DMS79 treated with DMSO at 0.1 percent for 48 hours (cell line): ENCODE data around the gene FSIP1.
A peak's percentile ranks its signal among the peaks of the same experiment; 100 is the strongest.

ENCODE experiments used
- DNase-seq: peaks from one replicate; lab custom pipeline; 2025; lab: John Stamatoyannopoulos, UW

The FSIP1 gene

DNA sequence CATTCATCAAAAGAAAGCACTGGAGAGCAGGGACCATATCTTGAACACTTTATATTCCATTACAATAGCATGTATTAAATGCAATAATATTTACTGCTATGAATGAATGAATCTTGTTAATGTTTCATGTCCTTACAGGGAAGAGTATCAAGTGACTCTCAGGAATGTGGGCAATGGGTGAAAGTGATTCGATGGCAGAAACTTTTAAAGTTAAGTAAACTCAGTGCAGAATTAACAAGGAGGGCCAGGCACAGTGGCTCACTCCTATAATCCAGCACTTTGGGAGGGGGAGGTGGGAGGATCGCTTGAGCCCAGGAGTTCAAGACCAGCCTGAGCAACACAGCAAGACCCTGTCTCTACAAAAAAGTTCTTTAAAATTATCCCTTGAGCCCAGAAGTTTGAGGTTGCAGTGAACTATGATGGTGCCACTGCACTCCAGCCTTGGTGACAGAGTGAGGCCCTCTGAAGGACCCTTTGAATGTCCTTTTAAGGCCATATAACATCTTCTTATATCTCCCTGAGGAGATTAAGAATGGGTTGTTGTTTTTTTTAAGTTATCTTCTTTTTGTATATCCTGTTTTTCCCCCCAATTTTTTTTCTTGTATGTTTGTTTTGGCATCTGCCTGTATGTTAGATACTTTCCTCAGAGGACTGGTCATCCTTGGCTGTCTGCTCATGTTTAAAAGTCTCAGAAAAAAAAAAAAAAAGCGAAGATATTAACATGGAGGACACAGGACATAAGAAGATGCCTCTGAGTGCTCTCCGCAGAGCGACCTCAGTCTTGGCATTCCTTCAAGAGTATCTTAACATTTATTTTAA lies 9.6 kb upstream of the FSIP1 start:
- DNase-seq: no peak

DNA sequence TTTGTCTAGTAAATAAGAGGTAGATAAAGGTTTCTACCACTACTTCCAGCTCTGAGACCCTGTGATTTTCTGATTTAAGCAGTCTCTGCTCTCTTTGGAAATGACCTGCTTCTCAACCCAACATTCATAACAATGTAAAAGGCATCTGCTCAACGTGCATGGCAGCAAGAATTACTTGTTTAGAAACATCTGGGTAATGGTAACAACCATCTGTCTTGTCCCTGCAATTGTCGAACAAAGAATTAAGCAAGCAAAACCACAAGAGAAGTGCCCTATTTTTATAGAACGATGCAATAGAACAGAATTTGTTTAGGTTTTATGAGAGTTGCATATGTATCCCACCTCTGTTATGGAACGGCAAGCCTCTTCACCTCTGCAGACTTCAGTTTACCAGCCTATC lies 7.1 kb upstream of the FSIP1 start:
- no peak for DNase-seq

DNA sequence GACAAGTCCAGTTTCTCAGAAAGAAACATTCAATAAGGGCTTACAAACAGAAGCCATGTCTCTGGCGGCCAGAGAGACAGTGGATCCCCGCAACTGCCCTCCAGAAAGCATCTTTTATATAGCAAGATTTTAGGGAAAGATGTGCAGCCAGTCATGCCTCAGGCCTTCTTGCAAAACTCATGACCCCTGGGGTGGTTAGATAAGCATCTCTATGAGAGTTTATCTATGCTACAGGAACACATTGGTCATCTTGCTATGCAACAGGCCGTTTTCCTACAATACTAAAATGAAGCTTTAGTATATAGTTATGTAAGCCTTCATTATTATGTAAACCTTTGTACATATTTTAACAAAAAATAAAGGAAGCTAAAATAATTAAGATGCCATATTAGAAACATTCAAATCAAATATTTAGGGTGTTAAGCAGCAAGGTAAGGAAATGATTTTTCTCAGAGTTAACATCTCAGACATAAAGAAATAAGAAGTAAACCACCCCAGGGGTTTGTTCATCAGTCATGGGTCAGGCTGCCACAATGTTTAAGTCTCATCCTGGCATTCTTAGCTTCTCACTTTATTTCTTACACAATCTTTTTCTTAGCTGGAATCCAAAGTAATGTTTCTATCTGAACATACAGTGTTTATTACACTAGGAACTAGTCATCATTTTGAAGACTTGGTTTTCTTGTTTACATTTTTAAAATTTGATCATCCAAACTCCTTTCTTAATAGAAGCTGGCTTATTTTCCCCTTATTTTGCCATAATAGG lies 6.3 kb upstream of the FSIP1 start:
- DNase-seq: no peak

DNA sequence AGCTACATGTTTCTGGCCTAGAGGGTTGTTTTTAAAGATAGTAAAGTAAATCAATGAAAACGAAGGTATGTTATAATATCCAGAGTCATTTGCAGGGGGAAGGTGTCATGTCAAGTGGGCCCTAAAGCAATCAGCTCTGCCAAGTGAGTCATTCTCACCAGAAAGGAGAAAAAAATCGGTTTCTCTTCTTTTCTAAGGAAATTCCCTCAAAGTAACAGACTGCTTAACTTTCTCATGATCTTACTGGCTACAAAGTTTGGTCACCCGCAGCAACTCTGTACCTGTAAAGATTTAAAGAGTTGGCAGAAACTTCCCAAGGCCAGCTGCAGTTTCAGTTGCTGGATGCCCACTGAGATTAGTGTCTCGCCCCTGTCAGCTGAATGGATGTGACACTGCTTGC lies 5.5 kb upstream of the FSIP1 start:
- no peak for DNase-seq

DNA sequence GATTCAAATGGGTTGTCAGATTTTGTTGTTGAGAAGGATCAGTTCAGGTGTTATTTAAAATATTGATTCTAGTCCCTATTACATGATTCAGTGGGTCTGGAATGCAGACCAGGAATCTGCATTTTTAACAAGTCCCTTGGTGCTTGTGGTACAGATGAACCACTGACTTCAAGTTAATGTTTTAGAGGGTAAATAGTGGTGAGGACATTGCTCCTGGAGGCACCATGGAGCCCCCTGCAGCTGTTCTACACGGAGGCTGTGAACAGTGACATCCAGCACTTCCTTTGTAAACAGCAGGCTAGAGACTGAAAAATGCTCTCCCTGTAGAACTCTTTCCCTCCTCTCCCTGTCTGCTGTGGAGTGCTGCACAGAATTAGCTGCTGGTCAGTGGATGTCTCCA lies 4.8 kb upstream of the FSIP1 start:
- DNase-seq: no peak

DNA sequence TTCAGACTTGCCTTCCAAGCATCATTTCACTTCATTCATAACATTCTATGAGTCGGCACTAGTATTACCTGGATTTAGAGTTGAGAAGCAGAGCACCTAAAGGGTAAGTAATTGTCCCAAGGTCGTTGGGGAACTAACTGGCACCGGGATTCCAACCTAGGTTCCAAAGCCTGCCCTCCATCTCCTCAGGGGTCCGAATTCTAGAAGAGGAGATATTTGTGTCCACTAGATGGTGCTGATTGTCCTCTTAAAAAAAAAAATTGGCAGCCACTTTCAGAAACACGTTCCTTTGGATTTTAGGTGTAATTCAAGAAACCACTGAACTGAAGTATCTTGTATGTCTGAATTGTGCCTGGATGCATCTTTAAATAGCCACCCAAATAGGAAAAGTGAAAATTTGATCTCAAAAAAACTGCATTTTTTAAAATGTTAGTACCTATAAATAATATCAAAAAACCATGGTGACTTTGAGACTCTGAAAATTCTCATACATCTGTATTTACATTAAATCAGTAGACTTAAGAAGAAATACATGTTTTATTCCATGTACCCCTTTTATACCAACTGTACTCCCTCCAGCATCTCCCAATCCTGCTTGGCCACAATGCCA lies 3.9 kb upstream of the FSIP1 start:
- DNase-seq: peak; percentile 73

DNA sequence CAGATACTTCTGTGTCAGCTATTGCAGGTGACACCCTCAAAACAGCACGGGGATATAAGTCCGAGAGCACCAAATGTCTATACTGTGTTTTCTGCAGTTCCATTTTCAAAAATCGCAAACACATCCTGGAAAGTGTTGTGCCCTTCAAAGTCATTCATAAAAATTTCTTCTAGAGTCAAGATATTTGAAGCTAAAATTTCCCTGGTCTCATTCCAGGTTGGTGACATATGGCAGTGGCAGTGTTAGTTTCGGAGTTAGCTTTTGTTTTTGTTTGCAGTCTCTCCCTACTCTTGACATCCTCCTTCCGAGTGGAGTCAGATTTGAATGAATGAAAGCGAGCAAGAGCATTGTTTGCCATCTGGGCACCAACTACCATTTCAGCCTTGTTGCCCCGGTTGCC lies 3.2 kb upstream of the FSIP1 start:
- DNase-seq: peak; percentile 8

DNA sequence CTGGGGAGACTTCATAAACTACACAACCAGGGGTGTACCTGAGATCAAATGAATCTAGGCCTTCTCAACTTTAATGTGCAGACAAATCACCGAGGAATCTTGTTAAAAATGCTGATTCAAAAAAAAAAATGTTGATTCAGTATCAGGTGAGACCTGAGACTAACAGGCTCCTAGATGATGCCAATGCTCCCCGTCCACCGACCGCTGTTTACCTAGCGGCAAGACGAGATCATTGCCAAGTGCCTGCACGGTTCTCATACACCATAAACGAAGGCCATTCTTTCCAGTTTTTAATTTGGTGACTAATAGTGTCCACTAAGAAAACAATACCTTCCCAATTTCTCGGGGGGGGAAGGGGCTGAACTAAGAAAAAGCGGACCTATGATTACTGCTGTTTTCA lies 2.5 kb upstream of the FSIP1 start:
- peak; percentile 27 for DNase-seq

DNA sequence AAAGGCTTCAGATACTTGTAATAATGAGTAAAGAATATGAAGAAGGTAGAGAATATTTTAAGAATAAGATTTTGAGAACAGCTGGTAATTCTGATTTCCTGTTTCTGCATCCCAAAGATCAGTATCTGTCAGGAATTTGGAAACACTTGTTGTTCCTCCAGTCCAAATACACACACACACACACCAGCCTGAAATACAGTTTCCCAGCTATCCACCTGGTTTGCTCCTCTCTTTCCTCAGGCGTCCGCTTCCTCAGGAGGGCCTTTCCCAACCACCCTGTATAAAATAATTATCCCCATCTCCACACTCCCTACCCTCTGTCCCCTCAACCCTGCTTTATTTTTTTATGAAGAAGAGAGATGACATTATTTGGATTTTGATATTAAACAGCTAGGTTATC lies 2.0 kb upstream of the FSIP1 start:
- DNase-seq: no peak

DNA sequence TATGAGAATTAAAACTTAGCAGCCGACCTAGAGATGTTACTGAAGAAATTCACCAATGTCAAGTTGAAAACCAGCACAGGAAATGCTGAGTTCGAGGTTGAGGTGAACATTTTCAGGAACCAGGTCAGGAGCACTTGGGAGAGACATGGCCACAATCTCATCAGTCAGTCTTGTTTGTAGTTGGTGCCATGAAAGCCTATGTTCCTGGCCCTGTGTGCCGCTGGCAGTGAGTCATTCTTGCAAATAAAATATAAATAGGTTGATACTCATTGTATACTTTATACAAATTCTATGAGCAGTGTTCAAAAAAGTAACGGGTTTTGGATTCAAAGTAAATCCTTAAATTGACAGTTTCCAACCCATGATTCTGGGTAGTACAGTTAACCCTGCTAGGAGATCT lies 1.5 kb upstream of the FSIP1 start:
- DNase-seq: no peak

DNA sequence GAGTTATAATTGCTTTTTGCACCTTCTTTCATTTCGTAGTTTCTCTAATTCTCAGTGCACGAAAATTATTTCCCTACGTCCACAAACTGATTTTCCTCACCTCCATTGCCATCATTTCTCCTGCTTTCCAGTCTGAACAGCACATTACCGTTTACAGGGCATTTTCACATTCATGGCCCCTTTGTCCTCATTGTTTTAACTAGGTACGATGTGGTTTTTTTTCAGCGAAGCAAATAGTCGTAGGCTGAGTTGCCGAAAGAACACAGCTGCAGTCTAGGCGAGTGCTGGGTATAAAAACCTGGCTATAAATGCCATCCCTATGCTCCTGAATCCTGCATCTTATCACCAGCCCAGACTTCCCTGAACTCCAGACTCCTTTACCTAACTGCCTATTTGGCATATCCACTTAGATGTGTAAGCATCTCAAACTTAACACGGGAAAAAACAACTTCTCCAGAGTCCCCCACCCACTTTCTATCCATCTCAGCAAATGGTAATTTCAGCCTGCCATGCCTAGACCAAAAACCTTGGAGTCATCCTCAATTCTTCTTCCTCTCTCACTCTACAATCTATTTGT lies 691 bp upstream of the FSIP1 start:
- DNase-seq: no peak

DNA sequence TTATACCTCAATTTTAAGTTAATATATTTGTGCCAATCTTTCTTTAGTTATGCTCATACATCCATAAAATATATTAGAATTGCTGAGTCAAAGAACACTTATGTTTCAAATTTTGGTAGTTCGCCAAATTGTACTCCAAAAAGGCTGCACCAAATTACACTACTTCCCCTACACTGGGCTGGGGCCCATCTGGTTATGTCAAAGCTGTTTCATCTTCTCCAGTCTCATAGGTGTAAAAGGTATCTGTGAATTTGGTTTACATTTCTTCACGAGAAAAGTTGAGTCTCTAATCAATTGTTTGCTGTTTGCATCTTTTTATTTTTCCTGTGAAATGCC lies 706 bp downstream of the FSIP1 start:
- peak; percentile 26 for DNase-seq

DNA sequence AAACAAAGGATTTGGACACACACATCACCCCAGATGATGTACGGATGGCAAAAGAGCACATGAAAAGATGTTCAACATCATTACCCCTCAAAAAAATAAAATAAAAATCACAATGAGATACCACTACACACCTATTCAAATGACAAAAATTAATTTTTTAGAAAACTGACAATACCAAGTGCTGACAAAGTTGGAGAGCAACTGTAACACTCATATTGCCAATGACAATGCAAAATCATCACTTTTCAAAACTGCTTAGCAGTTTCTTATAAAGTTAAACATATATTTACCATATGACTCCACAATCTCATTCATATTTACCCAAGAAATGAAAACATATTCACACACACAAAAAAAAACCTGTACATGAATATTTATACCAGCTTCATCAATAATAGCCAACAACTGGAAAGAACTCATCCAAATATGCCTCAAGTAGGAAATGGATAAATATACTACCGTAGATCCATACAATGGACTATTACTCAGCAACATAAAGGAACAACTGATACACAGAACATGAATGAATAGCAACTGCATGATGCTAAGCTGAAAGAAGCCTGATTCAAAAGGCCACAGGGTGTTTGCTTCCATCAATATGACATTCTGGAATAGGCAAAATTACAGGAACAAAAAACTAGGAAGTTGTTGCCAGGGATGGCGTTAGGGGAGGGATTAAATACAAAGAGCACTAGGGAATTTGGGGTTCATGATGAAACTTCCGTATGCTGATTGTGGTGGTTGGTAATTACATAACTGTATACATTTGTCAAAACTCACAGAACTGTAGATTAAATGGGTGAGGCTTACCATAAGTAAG lies 1.3 kb downstream of the FSIP1 start:
- DNase-seq: peak; percentile 26

DNA sequence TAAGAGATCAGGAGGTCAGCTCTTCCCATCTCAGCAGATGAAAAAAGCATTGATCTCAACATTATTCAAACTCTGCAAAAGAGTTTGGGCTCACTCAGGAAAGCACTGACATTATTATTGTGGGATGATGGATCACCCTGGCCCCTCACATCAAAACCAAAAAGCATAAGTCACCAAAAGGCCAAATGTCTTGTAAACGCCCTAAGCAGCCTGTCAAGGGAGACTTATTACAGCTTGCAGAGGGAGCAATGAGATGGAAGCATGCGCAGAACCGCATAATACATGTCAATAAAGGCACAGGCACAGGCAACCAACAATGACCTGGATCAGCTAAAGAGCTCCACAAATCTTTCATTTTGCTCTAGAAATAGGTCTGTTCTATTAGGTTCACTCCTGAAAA lies 4.6 kb downstream of the FSIP1 start:
- DNase-seq: no peak

DNA sequence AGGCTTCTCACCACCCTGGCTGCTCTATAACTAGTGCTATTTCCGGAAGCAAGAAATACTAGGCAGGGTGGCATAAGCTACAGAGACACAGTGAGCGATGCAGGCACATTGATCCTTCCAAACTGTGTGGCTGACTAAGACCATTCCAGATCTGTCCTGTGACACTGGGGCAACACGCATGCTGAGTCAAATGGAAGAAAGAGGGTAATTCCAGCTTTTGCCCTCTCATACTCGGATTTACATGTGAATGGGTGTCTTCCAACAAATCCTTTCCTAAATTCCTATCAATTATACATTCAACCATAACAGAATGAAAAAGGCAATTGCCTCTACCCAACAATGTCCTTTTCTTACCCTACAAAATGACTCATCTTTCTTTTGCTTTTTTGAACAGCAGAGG lies 5.1 kb downstream of the FSIP1 start:
- DNase-seq: no peak

DNA sequence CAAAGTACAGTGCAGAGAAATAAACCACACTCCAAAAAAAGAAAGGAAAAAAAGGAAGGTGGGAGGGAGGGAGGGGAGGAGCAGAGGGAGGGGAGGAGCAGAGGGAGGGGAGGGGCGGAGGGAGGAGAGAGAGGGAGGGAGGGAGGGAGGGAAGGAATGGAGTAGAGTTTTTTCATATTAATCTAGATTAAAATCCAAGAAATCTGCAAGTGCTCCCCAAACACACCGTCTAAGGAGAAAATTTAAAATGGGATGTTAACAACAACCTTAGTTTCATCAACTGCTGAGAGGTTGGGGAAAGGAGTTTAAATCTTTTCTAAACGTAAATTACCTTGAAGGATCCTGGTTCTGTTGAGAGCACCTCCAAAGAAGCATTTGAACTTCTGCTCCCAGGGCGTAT lies 6.6 kb downstream of the FSIP1 start:
- DNase-seq: no peak

DNA sequence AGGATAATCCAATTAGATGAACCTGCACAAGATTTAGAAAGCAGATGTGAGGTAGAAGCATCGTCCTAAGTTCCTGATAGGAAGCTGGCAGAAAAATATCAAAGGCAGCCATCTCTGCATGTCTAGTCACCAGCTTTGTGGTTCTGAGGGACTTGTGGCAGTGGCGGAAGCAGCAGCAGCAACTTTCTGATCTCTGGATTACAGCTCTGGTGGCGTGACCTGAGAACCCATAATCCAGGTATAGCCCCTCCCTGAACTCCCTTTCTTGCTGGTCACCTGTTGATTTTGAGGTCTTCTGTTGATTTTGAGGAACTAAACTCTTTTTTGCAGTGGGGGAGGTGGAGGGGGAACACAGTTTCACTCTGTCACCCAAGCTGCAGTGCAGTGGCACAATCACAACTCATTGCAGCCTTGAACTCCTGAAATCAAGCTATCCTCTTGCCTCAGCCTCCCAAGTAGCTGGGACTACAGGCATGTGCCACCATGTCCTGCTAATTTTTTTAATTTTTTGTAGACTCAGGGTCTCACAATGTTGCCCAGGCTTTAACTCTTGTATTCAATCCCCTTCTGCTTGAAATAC lies 7.9 kb downstream of the FSIP1 start:
- DNase-seq: no peak

DNA sequence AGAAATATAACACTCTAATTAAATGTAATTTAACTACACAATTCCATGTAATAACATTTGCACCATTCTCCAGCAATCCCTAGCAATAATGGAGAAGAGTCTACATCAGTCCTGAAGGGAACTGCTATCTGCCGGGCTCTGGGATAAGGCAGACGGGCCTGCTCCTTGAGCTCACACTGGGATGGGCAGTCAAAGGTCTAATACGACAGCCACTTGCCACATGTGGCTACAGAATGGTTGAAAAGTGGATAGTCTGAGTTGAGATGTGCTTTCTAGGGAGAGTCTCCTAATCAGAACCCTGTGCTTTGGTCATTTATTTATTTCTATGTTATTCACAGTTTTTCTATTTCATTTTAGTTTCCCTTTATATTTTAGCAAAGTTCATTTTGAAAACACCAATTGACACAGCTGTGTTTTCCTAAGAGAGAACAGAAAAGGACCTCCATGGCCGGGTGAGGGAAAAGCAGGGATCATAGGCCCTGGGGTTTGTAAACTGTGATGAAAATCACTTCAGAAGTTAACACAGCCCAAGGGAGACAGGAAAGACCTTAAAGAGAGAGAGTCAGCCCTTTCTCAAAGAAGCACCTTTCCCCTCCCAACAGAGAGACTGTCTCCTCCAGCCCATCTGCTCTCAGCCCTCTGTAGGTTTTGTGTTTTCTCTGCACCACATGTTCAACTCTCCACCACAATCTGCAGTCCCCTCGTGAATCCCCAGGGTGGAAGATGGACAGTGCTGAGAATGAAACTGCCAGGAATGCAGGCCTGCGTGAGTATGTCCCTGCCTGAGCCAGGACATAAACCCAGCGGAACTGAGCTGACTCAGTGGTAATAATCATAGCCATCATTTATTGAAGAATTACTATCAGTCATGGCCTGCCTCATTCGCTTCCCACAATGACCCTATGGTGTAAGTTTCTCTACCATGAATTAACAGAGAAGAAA lies 11.6 kb downstream of the FSIP1 start:
- DNase-seq: no peak

DNA sequence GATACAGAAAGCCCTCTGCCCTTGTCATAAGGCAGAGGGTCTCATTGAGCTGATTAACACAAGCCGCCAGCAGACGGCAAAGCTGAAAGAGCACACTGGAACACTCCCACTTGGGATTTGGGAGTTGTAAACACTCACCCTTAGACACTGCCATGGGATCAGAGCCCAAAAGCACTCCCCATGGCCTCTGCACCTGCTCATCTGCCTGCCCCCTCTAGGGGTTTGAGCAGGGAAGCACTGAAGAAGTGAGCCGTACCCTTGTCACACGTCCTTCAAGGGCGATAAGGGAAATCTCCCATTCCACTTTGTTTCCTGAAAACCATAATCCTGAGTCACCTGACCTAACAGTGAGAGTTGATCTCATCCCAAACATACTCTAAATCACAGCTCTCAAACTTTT lies 14.7 kb downstream of the FSIP1 start:
- DNase-seq: no peak

DNA sequence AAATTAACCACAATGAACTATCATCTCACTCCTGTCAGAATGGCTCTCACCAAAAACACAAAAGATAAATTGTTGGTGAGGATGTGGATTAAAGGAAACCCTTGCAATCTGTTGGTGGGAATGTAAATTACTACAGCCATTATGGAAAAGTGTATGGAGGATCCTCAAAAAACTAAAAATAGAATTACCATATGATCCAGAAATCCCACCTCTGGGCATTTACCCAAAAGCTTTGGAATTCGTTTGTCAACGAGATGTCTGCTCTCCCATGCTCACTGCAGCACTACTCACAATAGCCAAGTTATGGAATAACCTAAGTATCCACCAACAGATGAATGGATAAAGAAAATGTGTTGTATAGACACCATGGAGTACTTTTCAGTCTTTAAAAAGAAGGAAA lies 21.6 kb downstream of the FSIP1 start:
- DNase-seq: no peak
